Putamen (tissue), 1 donor: ENCODE measurements around the gene PPT2.

Experiments
- DNase-seq: peaks from one replicate; pipeline ENCODE4 v3.0.0-alpha.2; 2016; ENCODE audit warnings: low spot score

PPT2 gene, protein sequence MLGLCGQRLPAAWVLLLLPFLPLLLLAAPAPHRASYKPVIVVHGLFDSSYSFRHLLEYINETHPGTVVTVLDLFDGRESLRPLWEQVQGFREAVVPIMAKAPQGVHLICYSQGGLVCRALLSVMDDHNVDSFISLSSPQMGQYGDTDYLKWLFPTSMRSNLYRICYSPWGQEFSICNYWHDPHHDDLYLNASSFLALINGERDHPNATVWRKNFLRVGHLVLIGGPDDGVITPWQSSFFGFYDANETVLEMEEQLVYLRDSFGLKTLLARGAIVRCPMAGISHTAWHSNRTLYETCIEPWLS

DNA sequence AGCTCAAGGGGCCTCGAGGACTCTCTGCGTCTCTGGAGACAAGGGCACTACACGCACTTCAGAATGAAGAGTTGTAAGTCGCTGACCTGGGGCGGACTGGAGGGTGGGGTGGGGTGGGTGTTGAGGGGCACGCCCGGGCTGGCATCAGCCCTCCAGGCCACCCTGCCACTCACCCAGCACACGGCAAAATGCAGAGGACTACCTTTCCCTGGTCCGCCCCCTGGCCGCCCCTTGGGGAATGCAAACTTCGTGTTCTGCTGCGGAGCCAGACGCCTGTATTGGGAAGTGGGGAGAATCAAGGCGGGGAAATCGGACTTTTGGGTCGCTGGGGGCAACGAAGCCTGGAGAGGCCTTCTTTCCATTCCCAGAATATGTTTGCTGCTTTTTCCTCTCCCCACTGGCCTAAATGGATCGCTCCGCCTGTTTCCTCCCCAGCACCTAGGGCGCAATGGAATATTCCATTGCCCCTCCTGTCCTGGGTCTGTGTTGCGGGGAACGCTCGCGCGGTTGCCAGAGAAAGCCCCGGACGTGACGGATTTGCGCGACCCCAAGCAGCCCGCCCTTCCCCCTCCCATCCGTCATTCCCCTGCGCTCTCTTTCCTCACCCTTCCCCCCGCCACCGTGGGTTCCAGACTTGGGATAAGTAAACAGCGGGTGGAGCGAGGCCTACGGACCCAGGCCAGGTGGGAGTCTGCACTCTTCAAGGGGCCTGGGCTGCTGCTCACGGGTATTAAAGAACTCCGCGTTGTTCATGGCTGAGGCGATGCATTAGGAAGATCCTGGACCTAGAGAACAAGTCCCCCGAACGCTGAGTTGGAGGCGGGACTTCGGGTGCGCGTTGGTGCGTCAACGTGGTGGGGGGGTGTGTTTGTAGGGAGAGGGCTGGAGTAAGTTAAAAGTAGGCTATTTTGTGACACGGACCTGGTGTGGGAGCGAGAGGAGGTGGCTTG is at the start of gene PPT2:
PPT2 (plus strand) TSS at position 578 of the 950 bp plus-strand sequence. CDS start 454 bp downstream, outside the sequence.
- DNase-seq: peak; percentile 94

DNA sequence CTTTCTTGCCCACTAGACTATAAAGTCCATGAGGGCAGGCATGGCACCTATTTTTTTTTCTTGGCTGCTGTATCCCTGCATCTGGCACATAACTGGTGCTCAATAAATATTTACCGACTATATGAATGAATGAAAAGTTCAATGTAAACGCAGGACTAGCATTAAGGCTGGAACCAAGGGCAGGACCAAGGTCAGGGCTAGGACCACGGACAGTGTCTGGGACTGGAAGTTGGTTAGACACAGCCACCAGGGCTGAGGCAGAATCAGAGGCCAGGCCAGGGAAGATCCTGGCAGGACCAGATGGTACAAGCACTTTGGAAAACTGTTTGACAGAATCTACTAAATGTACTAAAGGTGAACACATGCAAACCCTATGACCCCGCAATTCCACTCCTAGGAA is 48.5 kb upstream of the PPT2 start:
- no peak for DNase-seq

DNA sequence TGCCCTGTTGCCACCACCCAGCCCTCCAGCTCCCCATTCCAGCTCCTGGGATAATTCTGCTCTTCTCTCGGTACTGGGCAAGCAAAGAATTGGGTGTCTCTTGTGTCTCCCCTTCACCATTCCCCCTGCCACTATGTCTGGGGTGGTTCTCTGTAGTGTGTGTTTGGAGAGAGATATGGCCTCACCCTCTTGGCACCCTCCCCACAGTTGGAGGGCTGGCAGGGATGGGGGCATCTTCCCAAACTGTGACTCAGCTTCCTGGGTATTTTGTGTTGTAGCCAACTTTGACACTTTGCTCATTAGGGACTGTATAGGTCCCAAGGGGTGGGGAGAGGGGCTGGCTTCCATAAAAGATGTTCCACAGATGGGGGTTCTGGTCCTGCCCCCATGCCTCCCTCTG is 46.5 kb upstream of the PPT2 start:
- no peak for DNase-seq

DNA sequence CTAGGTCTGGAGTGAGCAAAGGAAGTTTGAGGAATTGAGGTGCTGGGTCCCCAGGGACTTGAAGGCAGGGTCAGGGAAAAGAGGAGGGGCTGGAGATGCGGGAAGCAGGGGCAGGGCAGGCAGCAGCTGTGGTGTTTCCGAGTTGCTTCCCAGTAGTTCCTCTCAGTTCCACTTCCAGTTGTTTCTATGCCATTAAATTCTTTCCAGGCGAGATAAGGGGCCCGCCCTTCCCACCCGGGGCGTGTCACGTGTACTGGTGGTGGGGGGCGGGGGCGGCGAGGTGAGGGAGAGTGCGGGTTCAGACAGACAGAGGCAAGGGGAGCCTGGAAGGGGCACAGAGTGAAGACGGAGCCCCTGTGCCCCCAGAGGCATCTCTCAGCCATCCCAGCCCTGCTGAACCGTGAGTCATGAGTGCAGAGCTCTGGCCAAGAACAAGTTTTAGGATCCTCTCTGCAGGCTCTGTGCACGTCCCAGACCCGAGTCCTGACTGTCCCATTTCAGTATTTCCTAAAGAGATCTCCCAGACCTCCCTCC is 45.8 kb upstream of the PPT2 start:
- DNase-seq: no peak

DNA sequence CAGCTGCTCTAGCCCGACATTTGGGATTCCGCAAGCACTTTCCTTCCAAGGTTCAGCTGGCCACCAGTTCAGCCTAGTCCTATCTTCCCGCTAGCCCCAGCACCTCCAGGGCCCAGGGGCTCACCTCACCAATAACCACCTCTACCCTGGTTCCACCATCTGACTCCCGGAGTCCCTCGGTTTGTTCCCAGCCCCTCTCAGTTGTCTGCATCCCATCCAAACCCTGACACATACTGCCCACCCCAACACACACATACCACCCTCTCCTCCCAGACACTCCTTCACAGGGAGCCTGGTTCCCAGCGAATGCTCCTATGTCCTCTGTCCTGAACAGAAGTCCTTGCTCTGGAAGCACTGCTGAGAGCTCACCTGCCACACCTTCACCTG is 45.2 kb upstream of the PPT2 start:
- no peak for DNase-seq

DNA sequence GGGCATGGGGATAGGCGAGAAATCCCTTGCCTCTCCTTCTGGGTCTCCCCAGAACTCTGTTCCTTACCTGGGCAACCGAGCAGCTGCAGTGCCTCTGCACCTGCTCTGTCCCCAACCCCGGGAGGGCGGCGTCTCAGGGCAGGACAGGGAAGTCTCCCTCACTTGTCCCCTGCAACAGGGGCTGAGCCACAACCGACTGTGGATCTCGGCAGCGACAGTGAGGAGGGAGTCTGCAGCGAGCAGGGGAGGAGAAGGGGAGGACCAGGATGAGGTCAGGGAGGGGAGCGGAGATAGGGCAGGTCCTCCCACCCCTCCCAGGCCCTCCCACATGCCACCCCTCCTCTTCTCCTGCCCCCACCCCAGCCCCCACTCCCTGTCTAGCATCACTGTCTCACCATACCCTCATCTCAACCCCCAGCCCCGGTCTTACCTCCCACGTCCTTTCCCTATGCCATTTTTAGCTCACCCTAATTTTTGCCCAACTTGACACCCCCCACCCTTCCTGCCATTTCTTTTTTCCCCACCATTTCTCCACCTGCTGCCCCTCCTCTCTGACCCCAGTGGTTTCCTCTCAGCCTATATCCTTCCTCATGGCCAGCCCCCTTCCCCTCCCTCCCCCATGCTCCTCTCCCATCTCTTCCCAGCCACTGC is 44.7 kb upstream of the PPT2 start, which contains the start of gene TNXB:
TNXB (minus strand) TSS at position 225 of the 651 bp plus-strand sequence. CDS start 11,140 bp downstream, outside the sequence.
- DNase-seq: no peak

DNA sequence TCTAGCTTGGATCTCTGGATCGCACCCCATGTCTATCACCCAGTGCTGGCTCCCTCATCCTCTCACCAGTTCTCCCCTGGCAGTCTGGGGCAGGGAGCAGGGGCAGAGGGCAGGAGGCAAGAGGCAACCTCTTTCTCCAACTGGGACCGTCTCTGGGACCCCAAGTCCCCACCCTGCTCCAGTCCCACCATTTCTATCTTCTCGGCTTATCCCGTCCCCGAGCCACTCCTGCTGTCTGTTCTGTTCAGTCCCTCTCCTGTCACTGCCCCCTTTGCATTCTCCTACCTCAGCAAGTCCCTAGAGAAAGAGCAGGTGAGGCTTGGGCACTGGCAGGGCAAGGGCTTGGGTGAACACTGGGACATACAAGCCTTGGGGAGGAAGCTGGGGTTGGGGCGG is 44.2 kb upstream of the PPT2 start:
- no peak for DNase-seq

DNA sequence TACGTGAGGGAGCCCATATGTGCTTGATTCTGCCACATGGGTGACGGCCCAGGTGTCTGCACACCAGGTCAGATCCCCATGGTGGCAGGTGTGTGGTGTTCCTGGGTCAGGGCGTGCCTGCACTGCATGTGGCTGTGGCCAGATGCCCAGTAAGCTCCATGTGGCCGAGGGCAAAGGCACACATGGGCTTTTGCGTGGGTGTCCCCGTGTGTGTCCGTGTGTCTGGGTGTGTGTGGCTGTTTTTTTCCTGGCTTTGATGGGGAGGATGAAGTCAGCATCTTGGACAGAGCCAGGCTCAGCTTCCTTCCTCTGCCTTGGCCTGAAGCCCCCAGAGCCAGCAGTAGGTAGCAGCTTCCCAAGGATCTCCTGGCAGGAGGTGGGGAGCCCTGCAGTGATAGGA is 43.3 kb upstream of the PPT2 start:
- no peak for DNase-seq

DNA sequence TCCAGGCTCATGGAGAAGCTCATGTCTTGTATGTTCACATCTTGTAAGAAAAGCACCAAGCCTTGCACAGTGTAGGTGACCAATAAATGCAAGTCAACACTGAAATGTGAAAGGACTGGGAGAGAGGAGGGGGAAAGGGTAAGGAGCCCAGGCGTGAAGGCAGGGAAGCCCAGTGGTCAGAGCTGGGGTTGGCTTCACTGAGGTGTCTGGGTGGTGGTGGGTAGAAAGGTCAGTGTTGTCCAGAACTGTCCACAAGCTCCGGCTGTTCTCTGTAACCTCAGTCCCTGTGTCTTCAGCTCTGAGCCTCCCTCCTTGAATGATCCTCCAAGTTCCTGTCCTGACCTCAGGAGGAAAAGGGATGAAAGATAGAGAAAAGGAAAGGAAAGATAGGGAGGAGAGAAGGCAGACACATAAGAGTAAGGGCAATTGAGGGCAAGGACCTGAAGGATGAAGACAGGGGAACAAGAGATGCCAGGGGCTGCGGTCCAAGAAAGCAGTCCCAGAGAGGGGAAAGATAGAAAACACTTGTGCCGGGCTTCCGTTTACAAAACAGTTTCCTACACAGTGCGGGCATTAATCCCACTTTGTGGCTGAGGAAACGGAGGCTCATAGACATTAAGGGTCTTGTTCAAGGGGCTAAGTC is 42.4 kb upstream of the PPT2 start:
- DNase-seq: no peak

DNA sequence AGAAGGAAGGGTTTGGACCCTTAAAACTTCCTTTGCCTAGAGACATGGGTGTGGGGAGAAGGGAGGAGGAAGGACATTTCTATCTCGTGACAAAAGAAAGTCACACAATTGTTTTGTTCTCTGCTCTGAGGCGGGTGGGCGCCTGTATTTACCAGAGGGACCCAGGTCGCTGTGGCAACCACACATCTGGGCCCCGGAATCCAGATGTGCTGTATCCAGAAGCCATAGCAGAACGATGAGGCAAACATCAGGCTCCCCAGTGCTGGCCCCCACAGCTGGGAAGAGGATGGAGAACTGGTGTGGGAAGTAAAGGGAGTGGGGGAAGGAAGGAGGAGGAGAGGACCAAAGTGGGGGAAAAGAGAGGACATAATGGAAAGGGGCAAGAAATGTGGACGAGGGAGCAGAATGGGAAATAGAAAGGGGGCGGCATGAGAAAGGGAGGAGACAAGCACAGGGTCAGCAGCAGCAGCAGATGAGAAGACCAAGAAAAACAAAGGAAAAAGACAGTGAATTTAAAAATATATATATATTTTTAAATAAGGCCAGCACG is 41.4 kb upstream of the PPT2 start:
- no peak for DNase-seq

DNA sequence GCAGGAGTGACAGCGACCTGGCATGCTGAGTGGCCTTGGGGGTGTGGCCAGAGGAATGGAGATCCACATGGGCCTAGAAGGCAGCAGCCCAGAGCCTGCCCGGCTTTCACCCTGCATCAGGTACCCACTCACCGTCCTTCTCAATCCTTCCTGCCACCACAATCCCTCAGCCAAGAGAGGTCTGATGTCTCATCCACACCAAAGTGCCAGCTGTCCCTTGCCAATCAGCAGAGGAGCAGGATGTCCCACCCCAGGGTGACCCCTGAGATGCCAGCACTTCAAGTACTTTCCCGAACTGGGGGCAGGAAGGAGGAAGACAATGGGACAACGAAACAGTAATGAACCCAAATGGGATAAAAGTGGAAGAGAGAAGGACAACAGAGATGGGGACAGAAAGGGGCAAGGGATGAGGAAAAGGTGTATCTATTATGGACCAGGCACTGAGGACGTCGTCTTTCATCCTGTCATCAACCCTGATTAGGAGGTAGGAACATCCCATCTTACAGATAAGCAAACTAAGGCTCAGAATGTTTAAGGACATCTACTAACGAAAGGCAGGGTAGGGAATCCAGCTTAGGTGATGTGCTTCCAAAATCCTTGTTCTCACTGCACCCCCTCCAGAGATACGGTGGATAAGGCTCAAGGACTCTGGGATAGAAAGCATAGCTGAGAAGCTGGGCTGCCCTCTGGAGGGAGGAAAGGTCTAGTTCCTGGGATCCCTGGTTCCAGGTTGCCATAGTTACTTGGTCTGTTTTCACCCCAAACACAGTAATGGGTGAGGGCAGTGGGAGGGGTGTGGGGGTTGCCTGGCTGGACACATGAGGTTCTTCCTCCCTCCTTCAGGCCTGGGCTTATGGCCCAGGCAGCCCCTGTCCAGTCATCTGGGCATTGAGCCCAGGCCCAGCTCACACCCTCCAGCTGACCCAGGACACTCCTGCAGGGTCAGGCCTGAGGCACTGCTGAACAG is 40.3 kb upstream of the PPT2 start:
- DNase-seq: peak; percentile 56

DNA sequence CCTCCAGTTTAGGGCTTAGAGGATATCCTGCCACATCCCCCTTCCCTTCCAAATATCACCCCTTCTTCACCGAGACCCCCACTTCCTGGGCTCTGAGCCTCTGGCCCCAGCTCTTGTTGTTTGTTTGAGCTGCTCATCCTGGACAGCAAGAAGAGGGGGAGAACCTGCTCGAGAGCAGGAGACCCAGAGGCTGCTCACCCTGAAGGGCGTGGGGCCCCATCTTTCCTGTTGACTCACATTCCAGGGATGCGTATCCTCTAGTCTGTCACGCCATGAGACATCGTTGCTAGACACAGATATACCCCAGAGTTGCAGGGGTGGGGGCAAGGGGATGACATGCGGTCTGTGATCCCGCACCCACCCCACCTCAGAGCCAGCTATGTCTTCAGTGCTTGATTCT is 39.1 kb upstream of the PPT2 start:
- DNase-seq: no peak

DNA sequence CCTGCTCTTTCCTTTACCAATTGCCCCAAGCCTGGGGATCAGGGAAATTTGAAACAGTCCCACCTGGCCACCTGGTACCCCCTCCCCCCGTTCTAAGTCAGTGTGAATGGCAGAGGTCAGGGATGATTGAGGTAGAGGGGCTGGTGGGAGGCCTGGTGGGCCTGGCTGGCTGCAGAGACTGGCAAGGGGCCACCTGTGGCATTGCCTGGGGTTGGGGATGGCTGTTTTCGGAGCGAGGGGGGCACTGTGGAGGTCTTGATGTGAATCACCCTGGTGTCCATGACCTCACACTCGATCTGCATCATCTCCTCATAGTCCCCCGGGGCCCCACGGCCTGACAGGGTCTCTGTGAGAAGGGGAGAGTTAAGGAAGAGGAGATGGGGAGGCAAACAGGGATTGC is 38.3 kb upstream of the PPT2 start:
- DNase-seq: no peak

DNA sequence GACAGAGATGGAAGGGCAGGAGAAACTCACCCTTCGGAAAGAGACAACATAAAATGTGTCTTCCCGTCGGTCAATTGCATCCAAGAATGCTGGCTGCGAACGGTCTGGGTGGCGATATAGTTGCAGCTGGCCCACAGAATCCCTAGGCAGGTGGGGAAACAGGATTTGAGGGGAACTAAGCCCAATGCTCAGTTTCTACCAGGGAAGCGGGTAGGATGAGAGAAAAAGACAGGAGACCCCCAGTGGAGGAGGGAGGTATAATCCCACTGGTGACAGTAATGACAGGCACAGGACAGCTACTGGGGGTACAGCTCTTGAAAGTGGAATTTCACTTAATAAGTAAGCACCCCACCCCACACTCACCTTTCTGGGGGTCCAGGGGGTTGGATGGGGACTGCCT is 37.3 kb upstream of the PPT2 start:
- DNase-seq: no peak

DNA sequence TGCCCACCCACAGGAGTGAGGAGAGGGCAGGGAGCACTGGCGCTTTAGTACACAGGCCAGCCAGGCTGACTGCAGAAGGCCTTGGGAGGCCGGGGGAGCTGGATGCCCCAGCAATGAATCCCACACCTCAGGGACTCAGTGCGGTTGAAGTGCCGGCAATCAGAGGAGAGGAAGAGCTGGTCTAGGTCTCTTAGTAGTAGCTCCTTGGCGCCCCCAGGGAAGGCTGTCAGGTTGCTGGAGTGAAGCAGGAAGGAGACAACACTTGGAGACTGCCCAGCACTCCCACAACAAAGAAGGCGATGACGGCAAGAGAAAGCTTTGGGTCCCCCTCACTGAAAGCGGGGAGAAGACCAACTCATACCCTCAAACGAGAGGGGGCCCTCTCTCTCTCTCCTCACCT is 36.5 kb upstream of the PPT2 start:
- DNase-seq: no peak

DNA sequence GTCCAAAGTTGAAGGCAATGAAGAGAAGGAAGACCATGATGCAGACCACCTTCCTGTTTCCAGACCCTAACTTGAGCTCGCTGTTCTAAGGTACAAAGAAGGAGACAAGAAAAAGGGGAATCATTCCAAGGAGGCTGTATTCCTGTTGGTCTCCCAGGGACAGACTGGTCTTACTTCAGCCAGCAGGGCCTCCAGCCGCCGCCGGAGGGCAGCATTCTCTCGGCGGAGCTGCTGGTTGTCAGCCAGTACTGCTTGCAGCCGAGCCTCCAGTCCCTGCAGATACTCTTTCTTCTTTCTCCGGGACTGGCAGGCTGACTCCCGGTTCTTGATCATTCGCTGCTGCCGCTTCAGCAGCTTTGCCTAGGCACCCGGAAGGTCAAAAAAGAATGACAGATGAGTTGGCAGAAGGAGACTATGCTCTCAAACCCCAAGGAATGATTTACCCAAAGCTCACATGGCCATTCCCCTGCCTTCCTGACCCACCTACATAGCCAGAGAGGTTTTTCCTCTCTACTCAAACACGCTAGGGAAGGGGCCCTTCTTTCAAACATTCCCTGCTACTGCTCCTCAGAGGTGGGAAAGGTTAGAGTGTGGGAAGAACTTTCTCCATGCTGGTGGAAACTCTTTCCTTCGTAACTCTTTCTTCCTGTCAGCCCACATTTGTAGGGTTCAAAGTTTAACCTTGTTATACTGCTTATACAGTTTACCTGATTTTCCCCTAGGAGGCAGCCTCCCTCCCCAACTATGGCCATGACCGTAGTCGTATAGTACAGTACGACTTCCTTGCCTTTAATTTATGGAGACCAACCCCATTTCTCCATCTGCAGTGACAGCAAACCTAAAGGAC is 34.9 kb upstream of the PPT2 start:
- DNase-seq: peak; percentile 82

DNA sequence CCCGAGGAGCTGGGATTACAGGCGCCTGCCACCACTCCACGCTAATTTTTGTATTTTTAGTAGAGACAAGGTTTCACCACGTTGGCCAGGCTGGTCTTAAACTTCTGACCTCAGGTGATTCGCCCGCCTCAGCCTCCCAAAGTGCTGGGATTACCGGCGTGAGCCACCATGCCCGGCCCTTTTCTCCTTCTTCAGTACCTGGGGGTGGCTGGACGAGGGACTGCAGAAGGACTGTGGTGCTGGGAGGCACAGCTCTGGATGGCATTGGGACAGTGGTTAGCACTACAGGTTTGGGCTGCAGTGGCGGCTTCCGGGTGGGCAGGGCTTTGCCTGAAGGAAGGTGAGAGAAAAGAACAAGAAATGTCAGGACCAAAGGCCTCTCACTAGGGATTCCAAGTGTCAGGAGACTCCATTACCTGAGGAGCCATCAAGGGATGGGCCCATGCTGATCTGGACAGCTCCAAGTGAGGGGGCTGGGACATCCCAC is 33.3 kb upstream of the PPT2 start:
- DNase-seq: no peak

DNA sequence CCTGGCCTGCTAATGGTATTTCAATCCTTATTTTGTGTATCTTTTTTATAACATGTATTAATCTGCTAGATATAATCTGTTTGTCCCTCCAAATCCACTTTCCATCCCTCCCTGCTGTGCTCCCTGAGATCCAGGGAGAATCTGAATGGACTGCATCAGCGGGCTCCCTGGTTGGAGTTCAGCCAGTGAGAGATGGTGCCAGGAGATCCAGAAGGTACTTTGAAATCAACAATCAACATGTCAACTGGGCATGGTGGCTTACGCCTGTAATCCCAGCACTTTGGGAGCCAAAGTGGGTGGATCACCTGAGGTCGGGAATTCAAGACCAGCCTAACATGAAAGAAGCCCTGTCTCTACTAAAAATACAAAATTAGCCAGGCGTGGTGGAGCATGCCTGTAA is 30.3 kb upstream of the PPT2 start:
- DNase-seq: no peak

DNA sequence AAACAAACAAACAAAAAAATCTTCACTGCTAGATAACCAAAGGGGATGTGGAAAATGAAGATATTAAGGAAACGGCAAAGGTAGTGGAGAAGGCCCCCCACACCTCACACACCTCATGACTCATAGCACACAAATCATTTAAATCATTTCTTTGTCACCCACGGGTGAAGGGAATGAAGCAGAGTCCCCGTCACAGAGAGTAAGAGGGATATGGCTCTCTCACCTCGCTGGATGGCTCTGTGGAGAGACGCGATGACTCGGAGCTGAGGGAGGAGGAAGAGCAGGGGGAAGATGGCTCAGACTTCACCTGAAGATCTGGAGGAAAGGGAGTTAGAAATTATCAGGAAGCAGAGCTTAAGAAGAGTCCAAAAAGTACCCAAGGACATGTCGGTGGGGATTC is 27.1 kb upstream of the PPT2 start:
- peak; percentile 53 for DNase-seq
